Chondrocyte (in vitro differentiated cells): ENCODE data around the gene DGKB. TPM values are rescaled to one million over a fixed set of nuclear protein-coding genes. Genes with fewer than 3 reads are reported as not detected.

ENCODE experiments used
- DNase-seq: peaks from one replicate; pipeline ENCODE4 v3.0.0; 2021; ENCODE audit warnings: mixed read lengths, low spot score
- H3K27ac Mint-ChIP-seq: one replicate; pipeline ENCODE4 v1.8.0; 2021; ENCODE audit warnings: mild to moderate bottlenecking, moderate library complexity, mixed read lengths; ENCODE audit not compliant: unreplicated experiment
- H3K27me3 Mint-ChIP-seq: 2 replicates; pipeline ENCODE4 v1.8.0; 2021; ENCODE audit warnings: low read depth, mixed read lengths
- H3K36me3 Mint-ChIP-seq: 2 replicates; pipeline ENCODE4 v1.8.0; 2021; ENCODE audit warnings: low read depth, mixed read lengths
- H3K4me1 Mint-ChIP-seq: 2 replicates; pipeline ENCODE4 v1.8.0; 2021; ENCODE audit warnings: low read depth, mild to moderate bottlenecking, mixed read lengths
- H3K4me3 Mint-ChIP-seq: one replicate; pipeline ENCODE4 v1.8.0; 2021; ENCODE audit warnings: mild to moderate bottlenecking, moderate library complexity, mixed read lengths; ENCODE audit not compliant: unreplicated experiment
- H3K9me3 Mint-ChIP-seq: 2 replicates; pipeline ENCODE4 v1.8.0; 2021; ENCODE audit warnings: low read depth, mixed read lengths
- CTCF ChIP-seq: fragments of 200-600 bp; sonication (generic); IDR thresholded peaks from 2 replicates; pipeline ENCODE4 v1.5.0; 2021; ENCODE audit warnings: antibody characterized with exemption, mild to moderate bottlenecking, moderate library complexity
- total RNA-seq: library from RNA; stranded (reverse); gene quantifications from 3 replicates; pipeline ENCODE4 v1.2.1, GENCODE V29; 2021

Gene DGKB
- total RNA-seq, 1 donor from 2014 or later, result 0.60 TPM

- no peaks in the 10 kb centered on the region for H3K9me3 Mint-ChIP-seq
- H3K36me3 Mint-ChIP-seq, result no peaks in the 10 kb centered on the region
- no peak for DNase-seq
- H3K27me3 Mint-ChIP-seq, result no peaks in the 10 kb centered on the region
- peak; percentile 75 for TF ChIP-seq CTCF
- no peak overlapping the region for H3K27ac Mint-ChIP-seq
- H3K4me3 Mint-ChIP-seq, result no peak overlapping the region
- no peaks in the 10 kb centered on the region for H3K4me1 Mint-ChIP-seq
These were observed 204.3 kb downstream of the DGKB start for GRCh38 chr7:14698239-14698638.

GRCh38 chr7:14697684-14698083 is 204.9 kb downstream of the DGKB start:
- Mint-ChIP-seq H3K27me3 (no peaks in the 10 kb centered on the region), H3K36me3 (no peaks in the 10 kb centered on the region), H3K27ac (no peak overlapping the region), H3K9me3 (no peaks in the 10 kb centered on the region), H3K4me3 (no peak overlapping the region), H3K4me1 (no peaks in the 10 kb centered on the region)
- no peak for TF ChIP-seq CTCF
- no peak for DNase-seq

GRCh38 chr7:14691597-14692203 is 210.9 kb downstream of the DGKB start:
- Mint-ChIP-seq H3K4me3 (no peak overlapping the region), H3K4me1 (peaks cover 22% of the 10 kb centered on the region), H3K9me3 (no peaks in the 10 kb centered on the region), H3K36me3 (no peaks in the 10 kb centered on the region), H3K27me3 (no peaks in the 10 kb centered on the region), H3K27ac (no peak overlapping the region)
- peak; percentile 99 for TF ChIP-seq CTCF
- no peak for DNase-seq

DNA sequence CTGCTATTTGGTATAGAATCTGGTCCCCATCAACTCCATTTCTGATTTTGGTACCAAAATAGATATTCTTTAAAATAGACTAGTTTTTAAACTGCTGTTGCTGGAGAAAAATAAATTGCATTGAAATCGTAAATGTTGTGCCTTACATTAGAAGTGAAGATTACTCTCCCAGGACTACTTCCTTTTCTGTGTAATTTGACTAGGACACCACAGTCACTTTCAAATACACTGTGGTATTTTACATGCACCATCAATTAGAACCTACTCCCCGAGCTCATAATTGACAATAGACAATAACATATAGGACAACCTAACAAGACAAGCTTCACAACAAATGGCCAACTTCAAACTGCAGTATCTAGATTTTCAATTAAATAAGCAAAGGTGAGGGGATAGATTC is 211.5 kb downstream of the DGKB start:
- no peak for DNase-seq
- no peak overlapping the region for H3K27ac Mint-ChIP-seq
- H3K36me3 Mint-ChIP-seq, result no peaks in the 10 kb centered on the region
- TF ChIP-seq CTCF, result no peak
- H3K4me3 Mint-ChIP-seq, result no peak overlapping the region
- H3K9me3 Mint-ChIP-seq, result no peaks in the 10 kb centered on the region
- H3K27me3 Mint-ChIP-seq, result no peaks in the 10 kb centered on the region
- peaks cover 22% of the 10 kb centered on the region for H3K4me1 Mint-ChIP-seq

GRCh38 chr7:14690486-14690885 is 212.1 kb downstream of the DGKB start:
- DNase-seq, result no peak
- H3K9me3 Mint-ChIP-seq, result no peaks in the 10 kb centered on the region
- H3K27me3 Mint-ChIP-seq, result no peaks in the 10 kb centered on the region
- no peak for TF ChIP-seq CTCF
- peaks cover 22% of the 10 kb centered on the region for H3K4me1 Mint-ChIP-seq
- no peak overlapping the region for H3K4me3 Mint-ChIP-seq
- no peak overlapping the region for H3K27ac Mint-ChIP-seq
- H3K36me3 Mint-ChIP-seq, result no peaks in the 10 kb centered on the region
